ENCODE results near the gene HSD11B1.

The HSD11B1 gene

DNA sequence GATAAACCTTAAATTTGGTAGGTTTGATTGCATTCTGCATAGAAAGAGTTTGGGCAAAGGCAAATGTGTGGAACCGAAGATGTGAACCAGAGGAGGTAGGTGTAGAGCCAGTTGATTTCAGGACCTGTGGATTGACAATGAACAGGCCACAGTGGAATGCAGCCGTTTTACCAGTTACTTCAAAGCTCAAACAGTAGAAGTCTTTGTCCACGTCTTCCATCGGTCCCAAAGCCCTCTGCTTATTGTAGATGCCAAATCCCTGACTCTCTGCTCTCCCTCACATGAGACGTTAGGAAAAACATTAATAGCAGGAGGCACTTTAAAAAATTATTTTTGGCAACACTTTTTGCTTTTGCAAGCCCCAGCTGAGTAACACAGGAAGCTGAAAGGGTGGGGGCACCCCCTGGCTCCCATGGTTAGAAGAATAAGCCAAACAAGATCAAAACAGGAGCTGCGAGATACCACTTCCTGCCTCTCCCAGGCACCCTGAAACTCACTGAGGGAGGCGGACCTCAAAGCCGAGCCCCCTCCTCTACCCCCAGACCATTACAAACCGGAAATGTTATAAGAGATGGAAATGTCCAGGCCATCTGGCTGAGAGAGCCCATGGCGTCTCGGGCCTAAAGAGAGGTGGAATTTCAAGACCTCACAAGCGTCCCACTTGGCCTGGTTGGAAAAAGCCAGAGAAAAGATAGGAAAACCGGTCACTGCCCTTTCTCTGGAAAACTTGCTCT is 64.7 kb downstream of the HSD11B1 start:
- Histone ChIP-seq H3K79me2 (ENCODE audit: insufficient read depth, low read length) (peaks cover 25% of the 10 kb centered on the region), H3K36me3 (ENCODE audit: insufficient read depth, low read length) (peaks cover 7% of the 10 kb centered on the region; the same call in 1 of the 2 replicates), H2AFZ (ENCODE audit: low read length) (no peak overlapping the region), H3K4me2 (ENCODE audit: low read depth, low read length, poor library complexity, severe bottlenecking) (peak overlapping the region; percentile 99), H3F3A (ENCODE audit: low read depth) (peaks cover 23% of the 10 kb centered on the region), H3K27me3 (ENCODE audit: insufficient read depth, low read length, poor library complexity, severe bottlenecking) (no peaks in the 10 kb centered on the region), H3K9me2 (replicated peaks; ENCODE audit: low read depth, low read length) (no peaks in the 10 kb centered on the region), H3K9me3 (ENCODE audit: insufficient read depth, low read depth, low read length) (no peaks in the 10 kb centered on the region), H3K4me3 (ENCODE audit: low read length, poor library complexity, severe bottlenecking) (peak overlapping the region; percentile 89), H4K20me1 (ENCODE audit: insufficient read depth, low read length, poor library complexity, severe bottlenecking) (peaks cover 5% of the 10 kb centered on the region), H3K4me1 (ENCODE audit: insufficient read depth, low read length, poor library complexity, severe bottlenecking) (peaks cover 38% of the 10 kb centered on the region), H3K9ac (ENCODE audit: low read depth, low read length, poor library complexity, severe bottlenecking) (peak overlapping the region; percentile 94)
- TF ChIP-seq, protein P1, sequence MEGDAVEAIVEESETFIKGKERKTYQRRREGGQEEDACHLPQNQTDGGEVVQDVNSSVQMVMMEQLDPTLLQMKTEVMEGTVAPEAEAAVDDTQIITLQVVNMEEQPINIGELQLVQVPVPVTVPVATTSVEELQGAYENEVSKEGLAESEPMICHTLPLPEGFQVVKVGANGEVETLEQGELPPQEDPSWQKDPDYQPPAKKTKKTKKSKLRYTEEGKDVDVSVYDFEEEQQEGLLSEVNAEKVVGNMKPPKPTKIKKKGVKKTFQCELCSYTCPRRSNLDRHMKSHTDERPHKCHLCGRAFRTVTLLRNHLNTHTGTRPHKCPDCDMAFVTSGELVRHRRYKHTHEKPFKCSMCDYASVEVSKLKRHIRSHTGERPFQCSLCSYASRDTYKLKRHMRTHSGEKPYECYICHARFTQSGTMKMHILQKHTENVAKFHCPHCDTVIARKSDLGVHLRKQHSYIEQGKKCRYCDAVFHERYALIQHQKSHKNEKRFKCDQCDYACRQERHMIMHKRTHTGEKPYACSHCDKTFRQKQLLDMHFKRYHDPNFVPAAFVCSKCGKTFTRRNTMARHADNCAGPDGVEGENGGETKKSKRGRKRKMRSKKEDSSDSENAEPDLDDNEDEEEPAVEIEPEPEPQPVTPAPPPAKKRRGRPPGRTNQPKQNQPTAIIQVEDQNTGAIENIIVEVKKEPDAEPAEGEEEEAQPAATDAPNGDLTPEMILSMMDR (conservative IDR thresholded peaks at IDR 0.05; ENCODE audit: low read length), result no peak

- H3K4me3 ChIP-seq (ENCODE audit: low read length, poor library complexity, severe bottlenecking), result peak overlapping the region; percentile 89
- no peak overlapping the region for H2AFZ ChIP-seq (ENCODE audit: low read length)
- peak overlapping the region; percentile 94 for H3K9ac ChIP-seq (ENCODE audit: low read depth, low read length, poor library complexity, severe bottlenecking)
- no peaks in the 10 kb centered on the region for H3K27me3 ChIP-seq (ENCODE audit: insufficient read depth, low read length, poor library complexity, severe bottlenecking)
- peaks cover 23% of the 10 kb centered on the region for H3F3A ChIP-seq (ENCODE audit: low read depth)
- H3K4me2 ChIP-seq (ENCODE audit: low read depth, low read length, poor library complexity, severe bottlenecking), result peak overlapping the region; percentile 99
- peaks cover 13% of the 10 kb centered on the region; the same call in 1 of the 2 replicates for H3K36me3 ChIP-seq (ENCODE audit: insufficient read depth, low read length)
- no peaks in the 10 kb centered on the region for H3K9me2 ChIP-seq (replicated peaks; ENCODE audit: low read depth, low read length)
- H3K9me3 ChIP-seq (ENCODE audit: insufficient read depth, low read depth, low read length), result no peaks in the 10 kb centered on the region
- no peak for TF ChIP-seq EZH2phosphoT487 (IDR thresholded peaks at IDR 0.05; ENCODE audit: borderline replicate concordance)
- TF ChIP-seq, protein P1 (conservative IDR thresholded peaks at IDR 0.05; ENCODE audit: low read length), result peak; percentile 30
- peaks cover 38% of the 10 kb centered on the region for H3K4me1 ChIP-seq (ENCODE audit: insufficient read depth, low read length, poor library complexity, severe bottlenecking)
- H4K20me1 ChIP-seq (ENCODE audit: insufficient read depth, low read length, poor library complexity, severe bottlenecking), result peaks cover 5% of the 10 kb centered on the region
- peaks cover 25% of the 10 kb centered on the region for H3K79me2 ChIP-seq (ENCODE audit: insufficient read depth, low read length)
These were observed 65.3 kb downstream of the HSD11B1 start for GRCh38 chr1:209769971-209770370.

- Histone ChIP-seq H3K4me2 (ENCODE audit: low read depth, low read length, poor library complexity, severe bottlenecking) (peak overlapping the region; percentile 99), H3K36me3 (ENCODE audit: insufficient read depth, low read length) (peaks cover 21% of the 10 kb centered on the region), H3K27me3 (ENCODE audit: insufficient read depth, low read length, poor library complexity, severe bottlenecking) (no peaks in the 10 kb centered on the region), H4K20me1 (ENCODE audit: insufficient read depth, low read length, poor library complexity, severe bottlenecking) (peaks cover 5% of the 10 kb centered on the region), H3K4me3 (ENCODE audit: low read length, poor library complexity, severe bottlenecking) (peak overlapping the region; percentile 89), H3F3A (ENCODE audit: low read depth) (peaks cover 23% of the 10 kb centered on the region), H3K4me1 (ENCODE audit: insufficient read depth, low read length, poor library complexity, severe bottlenecking) (peaks cover 38% of the 10 kb centered on the region), H3K79me2 (ENCODE audit: insufficient read depth, low read length) (peaks cover 25% of the 10 kb centered on the region), H3K9me3 (ENCODE audit: insufficient read depth, low read depth, low read length) (no peaks in the 10 kb centered on the region), H3K9me2 (replicated peaks; ENCODE audit: low read depth, low read length) (no peaks in the 10 kb centered on the region), H2AFZ (ENCODE audit: low read length) (no peak overlapping the region), H3K9ac (ENCODE audit: low read depth, low read length, poor library complexity, severe bottlenecking) (no peak overlapping the region)
- no peak for TF ChIP-seq EZH2phosphoT487 (IDR thresholded peaks at IDR 0.05; ENCODE audit: borderline replicate concordance)
- TF ChIP-seq, protein P1 (conservative IDR thresholded peaks at IDR 0.05; ENCODE audit: low read length), result no peak
These were observed 66.2 kb downstream of the HSD11B1 start for GRCh38 chr1:209770636-209771415.

Data from Loucy (cell line).